SK-N-SH treated with all-trans-retinoic acid at 6 μM for 48 hours (cell line): ENCODE results near the gene ZNRF2.

Source experiments
- ATAC-seq: fragments of 200-7000 bp; cut with Tn5 transposase; 3 replicates; pipeline ENCODE4 v1.9.1; 2020; ENCODE audit warnings: mild to moderate bottlenecking, moderate library complexity
- ARNTL ChIP-seq: fragments of 450-650 bp; formaldehyde crosslinking; IDR thresholded peaks from 2 replicates; pipeline ENCODE4 v1.5.0; 2020; ENCODE audit warnings: low read depth, mild to moderate bottlenecking, moderate library complexity, borderline replicate concordance
- BACH2 ChIP-seq: fragments of 250-450 bp; sonication (Bioruptor Pico); IDR thresholded peaks from 2 replicates; pipeline ENCODE4 v1.9.0; 2021; ENCODE audit warnings: mild to moderate bottlenecking, borderline replicate concordance
- CSDC2 ChIP-seq: fragments of 250-450 bp; sonication (Bioruptor Pico); IDR thresholded peaks from 2 replicates; pipeline ENCODE4 v1.5.0; 2020; ENCODE audit warnings: mild to moderate bottlenecking, moderate library complexity
- ESRRG ChIP-seq: fragments of 250-450 bp; sonication (Bioruptor Pico); IDR thresholded peaks from 2 replicates; pipeline ENCODE4 v1.6.1; 2021; ENCODE audit warnings: mild to moderate bottlenecking
- GLIS3 ChIP-seq: fragments of 250-450 bp; sonication (Bioruptor Pico); IDR thresholded peaks from 2 replicates; pipeline ENCODE4 v1.5.0; 2020; ENCODE audit warnings: mild to moderate bottlenecking, moderate library complexity
- OSR1 ChIP-seq: fragments of 250-450 bp; sonication (Bioruptor Pico); IDR thresholded peaks from 2 replicates; pipeline ENCODE4 v1.8.0; 2022; ENCODE audit warnings: moderate library complexity, mild to moderate bottlenecking, inconsistent platforms
- PPARA ChIP-seq: fragments of 250-450 bp; sonication (Bioruptor Pico); IDR thresholded peaks from 2 replicates; pipeline ENCODE4 v1.5.0; 2020; ENCODE audit warnings: mild to moderate bottlenecking, borderline replicate concordance
- RARB ChIP-seq: fragments of 250-450 bp; sonication (Bioruptor Pico); IDR thresholded peaks from 2 replicates; pipeline ENCODE4 v1.8.0; 2021; ENCODE audit warnings: mild to moderate bottlenecking, moderate library complexity
- SNAI2 ChIP-seq: fragments of 250-450 bp; sonication (Bioruptor Pico); IDR thresholded peaks from 2 replicates; pipeline ENCODE4 v1.5.0; 2020; ENCODE audit warnings: mild to moderate bottlenecking, moderate library complexity
- TOX ChIP-seq: fragments of 250-450 bp; sonication (Bioruptor Pico); IDR thresholded peaks from 2 replicates; pipeline ENCODE4 v1.8.0; 2021; ENCODE audit warnings: mild to moderate bottlenecking, moderate library complexity, borderline replicate concordance
- ZC3H10 ChIP-seq: fragments of 250-450 bp; sonication (Bioruptor Pico); IDR thresholded peaks from 2 replicates; pipeline ENCODE4 v1.5.1; 2021; ENCODE audit warnings: mild to moderate bottlenecking, moderate library complexity
- ZFP3 ChIP-seq: fragments of 250-450 bp; sonication (Bioruptor Pico); IDR thresholded peaks from 2 replicates; pipeline ENCODE4 v1.5.0; 2020; ENCODE audit warnings: mild to moderate bottlenecking, moderate library complexity
- ZFP30 ChIP-seq: fragments of 450-650 bp; formaldehyde crosslinking; IDR thresholded peaks from 2 replicates; pipeline ENCODE4 v1.5.0; 2022; ENCODE audit warnings: mild to moderate bottlenecking, moderate library complexity
- ZNF565 ChIP-seq: fragments of 450-650 bp; formaldehyde crosslinking; conservative IDR thresholded peaks from 2 replicates; pipeline ENCODE4 v1.5.0; 2020; ENCODE audit warnings: low read depth, mild to moderate bottlenecking, moderate library complexity
- ZNF70 ChIP-seq: fragments of 450-650 bp; formaldehyde crosslinking; IDR thresholded peaks from 2 replicates; pipeline ENCODE4 v1.5.0; 2020; ENCODE audit warnings: mild to moderate bottlenecking, moderate library complexity
- ZNF8 ChIP-seq: fragments of 450-650 bp; formaldehyde crosslinking; IDR thresholded peaks from 2 replicates; pipeline ENCODE4 v1.5.0; 2020; ENCODE audit warnings: mild to moderate bottlenecking, moderate library complexity
- TF ChIP-seq, protein P1 (sequence below): fragments of 250-450 bp; sonication (Bioruptor Pico); IDR thresholded peaks from 2 replicates; pipeline ENCODE4 v1.5.1; 2020; ENCODE audit warnings: low read depth, mild to moderate bottlenecking, moderate library complexity
- TF ChIP-seq, protein P2 (sequence below): fragments of 250-450 bp; sonication (Bioruptor Pico); IDR thresholded peaks from 2 replicates; pipeline ENCODE4 v1.5.0; 2020; ENCODE audit warnings: mild to moderate bottlenecking, moderate library complexity
- TF ChIP-seq, protein P3 (sequence below): fragments of 250-450 bp; sonication (Bioruptor Pico); IDR thresholded peaks from 2 replicates; pipeline ENCODE4 v1.8.0; 2021; ENCODE audit warnings: low read depth, mild to moderate bottlenecking, moderate library complexity, borderline replicate concordance

The ZNRF2 gene

DNA sequence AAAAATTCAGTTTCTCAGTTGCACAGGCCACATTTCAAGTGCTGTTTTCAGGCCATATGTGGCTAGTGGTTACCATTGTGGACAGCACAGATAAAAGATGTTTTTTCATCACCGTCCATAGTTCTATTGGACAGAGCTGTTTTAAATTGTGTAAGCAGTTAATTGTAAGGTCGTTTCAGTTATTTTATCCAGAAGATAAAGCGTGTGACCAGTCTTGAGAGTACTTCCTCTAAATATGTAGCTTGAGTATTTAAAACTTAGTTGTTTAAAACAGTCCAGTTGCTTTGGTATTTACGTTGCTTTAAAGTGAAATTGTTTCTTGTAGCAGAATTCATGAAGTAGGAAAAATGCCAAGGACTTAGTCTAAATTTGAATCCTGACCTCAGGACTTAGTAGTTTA is 66.9 kb downstream of the ZNRF2 start (continued):
- TF ChIP-seq PPARA (no peak), BACH2 (CRISPR knock-in tag) (no peak), TOX (CRISPR knock-in tag) (no peak), GLIS3 (CRISPR knock-in tag) (no peak)

DNA sequence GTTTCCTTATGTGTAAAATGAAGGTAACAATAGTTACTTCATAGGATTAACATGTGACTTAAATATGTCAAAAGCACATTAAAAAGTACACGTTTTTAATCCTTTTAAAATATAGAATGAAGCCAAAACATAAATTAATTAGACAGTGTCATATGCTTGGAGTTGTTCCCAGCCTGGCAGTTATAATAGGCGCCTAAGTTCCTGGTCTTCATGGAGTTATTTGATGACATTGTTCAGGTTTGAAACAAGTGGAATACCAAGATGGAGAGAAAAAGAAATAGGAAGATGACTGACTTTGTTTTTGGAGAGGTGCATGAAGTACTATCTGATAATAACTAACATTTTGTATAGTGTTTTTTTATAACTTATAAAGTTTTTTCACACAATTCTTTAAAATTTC is 67.3 kb downstream of the ZNRF2 start:
- TF ChIP-seq CSDC2 (CRISPR knock-in tag) (no peak), ZFP30 (CRISPR knock-in tag) (no peak), BACH2 (CRISPR knock-in tag) (no peak), ZNF565 (CRISPR knock-in tag) (no peak), ZNF70 (CRISPR knock-in tag) (no peak), PPARA (no peak), OSR1 (no peak), ZFP3 (no peak), RARB (no peak), SNAI2 (CRISPR knock-in tag) (no peak)
- TF ChIP-seq, protein P1, sequence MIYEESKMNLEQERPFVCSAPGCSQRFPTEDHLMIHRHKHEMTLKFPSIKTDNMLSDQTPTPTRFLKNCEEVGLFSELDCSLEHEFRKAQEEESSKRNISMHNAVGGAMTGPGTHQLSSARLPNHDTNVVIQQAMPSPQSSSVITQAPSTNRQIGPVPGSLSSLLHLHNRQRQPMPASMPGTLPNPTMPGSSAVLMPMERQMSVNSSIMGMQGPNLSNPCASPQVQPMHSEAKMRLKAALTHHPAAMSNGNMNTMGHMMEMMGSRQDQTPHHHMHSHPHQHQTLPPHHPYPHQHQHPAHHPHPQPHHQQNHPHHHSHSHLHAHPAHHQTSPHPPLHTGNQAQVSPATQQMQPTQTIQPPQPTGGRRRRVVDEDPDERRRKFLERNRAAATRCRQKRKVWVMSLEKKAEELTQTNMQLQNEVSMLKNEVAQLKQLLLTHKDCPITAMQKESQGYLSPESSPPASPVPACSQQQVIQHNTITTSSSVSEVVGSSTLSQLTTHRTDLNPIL (CRISPR knock-in tag), result no peak
- TF ChIP-seq, protein P2, sequence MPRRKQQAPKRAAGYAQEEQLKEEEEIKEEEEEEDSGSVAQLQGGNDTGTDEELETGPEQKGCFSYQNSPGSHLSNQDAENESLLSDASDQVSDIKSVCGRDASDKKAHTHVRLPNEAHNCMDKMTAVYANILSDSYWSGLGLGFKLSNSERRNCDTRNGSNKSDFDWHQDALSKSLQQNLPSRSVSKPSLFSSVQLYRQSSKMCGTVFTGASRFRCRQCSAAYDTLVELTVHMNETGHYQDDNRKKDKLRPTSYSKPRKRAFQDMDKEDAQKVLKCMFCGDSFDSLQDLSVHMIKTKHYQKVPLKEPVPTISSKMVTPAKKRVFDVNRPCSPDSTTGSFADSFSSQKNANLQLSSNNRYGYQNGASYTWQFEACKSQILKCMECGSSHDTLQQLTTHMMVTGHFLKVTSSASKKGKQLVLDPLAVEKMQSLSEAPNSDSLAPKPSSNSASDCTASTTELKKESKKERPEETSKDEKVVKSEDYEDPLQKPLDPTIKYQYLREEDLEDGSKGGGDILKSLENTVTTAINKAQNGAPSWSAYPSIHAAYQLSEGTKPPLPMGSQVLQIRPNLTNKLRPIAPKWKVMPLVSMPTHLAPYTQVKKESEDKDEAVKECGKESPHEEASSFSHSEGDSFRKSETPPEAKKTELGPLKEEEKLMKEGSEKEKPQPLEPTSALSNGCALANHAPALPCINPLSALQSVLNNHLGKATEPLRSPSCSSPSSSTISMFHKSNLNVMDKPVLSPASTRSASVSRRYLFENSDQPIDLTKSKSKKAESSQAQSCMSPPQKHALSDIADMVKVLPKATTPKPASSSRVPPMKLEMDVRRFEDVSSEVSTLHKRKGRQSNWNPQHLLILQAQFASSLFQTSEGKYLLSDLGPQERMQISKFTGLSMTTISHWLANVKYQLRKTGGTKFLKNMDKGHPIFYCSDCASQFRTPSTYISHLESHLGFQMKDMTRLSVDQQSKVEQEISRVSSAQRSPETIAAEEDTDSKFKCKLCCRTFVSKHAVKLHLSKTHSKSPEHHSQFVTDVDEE (CRISPR knock-in tag), result no peak
- TF ChIP-seq, protein P3, sequence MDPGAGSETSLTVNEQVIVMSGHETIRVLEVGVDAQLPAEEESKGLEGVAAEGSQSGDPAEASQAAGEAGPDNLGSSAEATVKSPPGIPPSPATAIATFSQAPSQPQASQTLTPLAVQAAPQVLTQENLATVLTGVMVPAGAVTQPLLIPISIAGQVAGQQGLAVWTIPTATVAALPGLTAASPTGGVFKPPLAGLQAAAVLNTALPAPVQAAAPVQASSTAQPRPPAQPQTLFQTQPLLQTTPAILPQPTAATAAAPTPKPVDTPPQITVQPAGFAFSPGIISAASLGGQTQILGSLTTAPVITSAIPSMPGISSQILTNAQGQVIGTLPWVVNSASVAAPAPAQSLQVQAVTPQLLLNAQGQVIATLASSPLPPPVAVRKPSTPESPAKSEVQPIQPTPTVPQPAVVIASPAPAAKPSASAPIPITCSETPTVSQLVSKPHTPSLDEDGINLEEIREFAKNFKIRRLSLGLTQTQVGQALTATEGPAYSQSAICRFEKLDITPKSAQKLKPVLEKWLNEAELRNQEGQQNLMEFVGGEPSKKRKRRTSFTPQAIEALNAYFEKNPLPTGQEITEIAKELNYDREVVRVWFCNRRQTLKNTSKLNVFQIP (CRISPR knock-in tag), result no peak
- ATAC-seq, result peak; percentile 30; the same call in 1 of the 3 replicates

DNA sequence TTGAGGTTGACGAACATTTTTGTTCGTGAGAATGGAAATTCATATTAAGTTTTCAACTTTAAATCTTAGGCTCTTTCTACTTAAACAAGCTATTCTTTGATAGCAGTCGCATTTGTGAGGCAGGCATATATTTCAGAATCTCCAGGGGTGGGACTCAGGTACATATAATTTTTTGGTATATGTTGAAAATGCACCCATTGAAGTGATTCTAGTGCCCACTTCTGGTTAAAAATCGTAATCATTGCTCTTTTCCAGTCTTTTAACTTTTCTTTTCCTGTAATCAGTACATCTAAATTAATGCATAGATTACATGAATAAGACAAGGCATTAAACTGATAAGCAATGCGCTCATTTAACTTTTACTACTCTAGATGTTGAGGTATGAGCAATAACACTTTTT is 67.8 kb downstream of the ZNRF2 start:
- TF ChIP-seq PPARA (no peak), TOX (CRISPR knock-in tag) (no peak), SNAI2 (CRISPR knock-in tag) (no peak), ESRRG (no peak), ZNF8 (no peak), BACH2 (CRISPR knock-in tag) (no peak), ARNTL (CRISPR knock-in tag) (no peak), RARB (no peak), ZC3H10 (CRISPR knock-in tag) (no peak), ZNF70 (CRISPR knock-in tag) (no peak)
- TF ChIP-seq, protein P3 (CRISPR knock-in tag), result no peak
- TF ChIP-seq, protein P2 (CRISPR knock-in tag), result no peak
- ATAC-seq, result no peak
